ENCODE measurements around the gene EP400.
A peak's percentile ranks its signal among the peaks of the same experiment; 100 is the strongest.

The EP400 gene

GRCh38 chr12:131928711-131929580 is 20.8 kb upstream of the EP400 start, which contains the start of gene PUS1:
PUS1 (plus strand) TSS chr12:131929276; CDS start chr12:131929723, 447 bp downstream.
- peak within 1 kb of the TSS; percentile 87 to 93 for H3K4me3 ChIP-seq (ENCODE audit: low read length in 2 of 2)
- peak within 1 kb of the TSS; percentile 100 for H2AFZ ChIP-seq (ENCODE audit: low read length)
- no peak within 1 kb of the TSS for H2BK5ac ChIP-seq (ENCODE audit: low read length)
- H4K8ac ChIP-seq (ENCODE audit: low read depth, low read length), result peak within 1 kb of the TSS; percentile 65
- H3K79me1 ChIP-seq (ENCODE audit: low read depth, low read length), result peaks cover 9% of the 10 kb centered on the region
- no peak within 1 kb of the TSS for H3K4ac ChIP-seq (ENCODE audit: low read length)
- H2BK12ac ChIP-seq (ENCODE audit: low read length), result no peak within 1 kb of the TSS
- H3K27ac ChIP-seq (replicated peaks; ENCODE audit: low read length), result peak within 1 kb of the TSS; percentile 68
- H3K36me3 ChIP-seq (replicated peaks in 1 of 2; ENCODE audit: control insufficient read depth in 2 of 2, insufficient read depth in 2 of 2, low read length in 2 of 2), result peaks cover 20 to 37% of the 10 kb centered on the region in 2 donors
- H3K27me3 ChIP-seq (ENCODE audit: control insufficient read depth in 3 of 3, insufficient read depth in 3 of 3, low read depth in 1 of 3, low read length in 3 of 3), result peaks cover 0 to 5% (median 0%) of the 10 kb centered on the region in 3 experiments
- no peak within 1 kb of the TSS for H2BK120ac ChIP-seq (ENCODE audit: low read depth, low read length)
- peak; percentile 92 for DNase-seq (ENCODE audit: low spot score)
- peak within 1 kb of the TSS; percentile 67 for H2BK15ac ChIP-seq (ENCODE audit: low read length)
- H3K9me3 ChIP-seq (replicated peaks in 1 of 2; ENCODE audit: control insufficient read depth in 2 of 2, insufficient read depth in 1 of 2, low read depth in 1 of 2, low read length in 2 of 2), result peaks cover 3 to 5% of the 10 kb centered on the region in 2 donors
- H3K4me2 ChIP-seq (ENCODE audit: insufficient read depth, low read length, poor library complexity, severe bottlenecking), result peak within 1 kb of the TSS; percentile 94
- H3K4me1 ChIP-seq (ENCODE audit: control insufficient read depth in 2 of 2, insufficient read depth in 1 of 2, low read depth in 1 of 2, low read length in 2 of 2), result peaks cover 5% of the 10 kb centered on the region in 2 donors
- no peak within 1 kb of the TSS for H4K91ac ChIP-seq (ENCODE audit: low read depth, low read length, poor library complexity)
- peak within 1 kb of the TSS; percentile 91 for H3K9ac ChIP-seq (ENCODE audit: low read depth, low read length, poor library complexity)
- peak within 1 kb of the TSS; percentile 76 for H3K18ac ChIP-seq (ENCODE audit: low read length)
- peak within 1 kb of the TSS; percentile 88 for H2AK5ac ChIP-seq (ENCODE audit: low read depth, low read length)
- WGBS, 2 donors (ENCODE audit: extremely low coverage in 2 of 2, insufficient read length in 2 of 2, insufficient replicate concordance in 1 of 2), result no CpG with 5 or more reads among the region's 84 CpGs
- peak within 1 kb of the TSS; percentile 95 for H3K23ac ChIP-seq (ENCODE audit: low read depth, low read length, poor library complexity)
- peak within 1 kb of the TSS; percentile 71 for H3K14ac ChIP-seq (ENCODE audit: low read length)

DNA sequence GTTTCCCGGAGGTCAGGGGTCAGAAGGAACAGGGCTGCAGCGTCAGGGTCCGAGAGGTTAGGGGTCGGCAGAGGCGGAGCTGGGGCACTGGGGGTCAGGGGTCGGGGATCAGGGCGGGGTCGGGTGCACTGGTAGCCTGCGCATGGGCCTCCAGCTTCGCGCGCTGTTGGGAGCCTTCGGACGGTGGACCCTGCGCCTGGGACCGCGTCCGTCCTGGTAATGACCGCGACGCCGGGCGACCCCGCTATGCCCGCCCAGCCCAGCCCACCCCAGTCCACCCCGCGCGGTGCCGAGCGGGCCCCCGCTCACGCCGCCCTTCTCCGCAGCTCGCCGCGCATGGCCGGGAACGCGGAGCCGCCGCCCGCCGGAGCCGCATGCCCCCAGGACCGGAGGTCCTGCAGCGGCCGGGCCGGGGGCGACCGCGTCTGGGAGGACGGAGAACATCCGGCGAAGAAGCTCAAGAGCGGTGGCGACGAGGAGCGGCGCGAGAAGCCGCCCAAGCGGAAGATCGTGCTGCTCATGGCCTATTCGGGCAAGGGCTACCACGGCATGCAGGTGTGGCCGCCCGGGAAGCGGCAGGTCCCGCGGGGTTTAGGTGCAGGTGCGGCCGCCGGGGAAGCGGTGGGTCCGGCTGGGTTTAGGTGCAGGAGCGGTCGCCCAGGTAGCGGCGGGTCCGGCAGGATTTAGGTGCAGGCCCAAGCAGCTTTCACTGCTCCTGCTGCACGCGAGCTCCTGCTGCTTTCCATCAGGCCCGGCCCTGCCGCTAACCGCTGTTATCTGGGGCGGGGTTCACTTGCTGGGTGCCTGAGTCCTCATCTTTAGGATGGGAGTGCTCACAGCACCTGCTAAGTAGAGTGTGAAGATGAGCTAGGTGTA is 19.9 kb upstream of the EP400 start:
- Histone ChIP-seq H2AFZ (ENCODE audit: low read length) (peak overlapping the region; percentile 88), H3K4me1 (ENCODE audit: control insufficient read depth in 2 of 2, insufficient read depth in 1 of 2, low read depth in 1 of 2, low read length in 2 of 2) (peaks cover 5% of the 10 kb centered on the region in 2 donors), H4K91ac (ENCODE audit: low read depth, low read length, poor library complexity) (no peak overlapping the region), H3K36me3 (replicated peaks in 1 of 2; ENCODE audit: control insufficient read depth in 2 of 2, insufficient read depth in 2 of 2, low read length in 2 of 2) (peaks cover 23 to 46% of the 10 kb centered on the region in 2 donors), H2BK120ac (ENCODE audit: low read depth, low read length) (no peak overlapping the region), H3K23ac (ENCODE audit: low read depth, low read length, poor library complexity) (peak overlapping the region; percentile 73), H3K14ac (ENCODE audit: low read length) (peak overlapping the region; percentile 71), H4K8ac (ENCODE audit: low read depth, low read length) (peak overlapping the region; percentile 65), H3K9me3 (replicated peaks in 1 of 2; ENCODE audit: control insufficient read depth in 2 of 2, insufficient read depth in 1 of 2, low read depth in 1 of 2, low read length in 2 of 2) (peaks cover 3 to 5% of the 10 kb centered on the region in 2 donors), H3K4me3 (ENCODE audit: low read length in 2 of 2) (peak overlapping the region; percentile 85 to 87), H2AK5ac (ENCODE audit: low read depth, low read length) (peak overlapping the region; percentile 88), H3K79me1 (ENCODE audit: low read depth, low read length) (peaks cover 9% of the 10 kb centered on the region), H3K18ac (ENCODE audit: low read length) (peak overlapping the region; percentile 57), H3K4me2 (ENCODE audit: insufficient read depth, low read length, poor library complexity, severe bottlenecking) (peak overlapping the region; percentile 94), H2BK5ac (ENCODE audit: low read length) (no peak overlapping the region), H3K27ac (replicated peaks; ENCODE audit: low read length) (peak overlapping the region; percentile 68), H3K4ac (ENCODE audit: low read length) (no peak overlapping the region), H2BK12ac (ENCODE audit: low read length) (no peak overlapping the region), H3K27me3 (ENCODE audit: control insufficient read depth in 3 of 3, insufficient read depth in 3 of 3, low read depth in 1 of 3, low read length in 3 of 3) (peaks cover 0 to 5% (median 0%) of the 10 kb centered on the region in 3 experiments), H3K9ac (ENCODE audit: low read depth, low read length, poor library complexity) (peak overlapping the region; percentile 91), H2BK15ac (ENCODE audit: low read length) (peak overlapping the region; percentile 67)
- WGBS, 2 donors (ENCODE audit: extremely low coverage in 2 of 2, insufficient read length in 2 of 2, insufficient replicate concordance in 1 of 2), result no CpG with 5 or more reads among the region's 87 CpGs
- DNase-seq (ENCODE audit: low spot score), result no peak

DNA sequence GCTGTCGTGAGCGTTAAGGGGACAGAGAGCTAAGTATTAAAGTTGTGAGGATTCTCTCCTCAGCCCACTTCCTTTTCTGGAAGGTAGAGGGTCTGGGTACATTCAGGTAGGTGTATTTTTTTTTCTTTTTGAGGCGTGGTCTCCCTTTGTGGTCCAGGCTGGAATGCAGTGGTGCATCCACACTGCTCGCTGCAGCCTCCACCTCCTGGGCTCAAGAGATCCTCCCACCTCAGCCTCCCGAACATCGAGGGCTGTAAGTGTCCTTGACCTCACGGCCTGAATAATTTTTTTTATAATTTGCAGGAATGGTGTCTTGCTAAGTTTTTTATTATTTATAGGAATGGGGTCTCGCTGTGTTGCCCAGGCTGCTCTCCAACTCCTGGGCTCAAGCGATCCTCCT is 19.2 kb upstream of the EP400 start:
- Histone ChIP-seq H4K91ac (ENCODE audit: low read depth, low read length, poor library complexity) (no peak overlapping the region), H2BK12ac (ENCODE audit: low read length) (no peak overlapping the region), H3K79me1 (ENCODE audit: low read depth, low read length) (peaks cover 9% of the 10 kb centered on the region), H3K4me2 (ENCODE audit: insufficient read depth, low read length, poor library complexity, severe bottlenecking) (peak overlapping the region; percentile 94), H2BK120ac (ENCODE audit: low read depth, low read length) (no peak overlapping the region), H3K4ac (ENCODE audit: low read length) (no peak overlapping the region), H3K4me3 (ENCODE audit: low read length in 2 of 2) (peak overlapping the region; percentile 85 to 87), H3K27me3 (ENCODE audit: control insufficient read depth in 3 of 3, insufficient read depth in 3 of 3, low read depth in 1 of 3, low read length in 3 of 3) (peaks cover 0 to 5% (median 0%) of the 10 kb centered on the region in 3 experiments), H3K23ac (ENCODE audit: low read depth, low read length, poor library complexity) (peak overlapping the region; percentile 73), H3K27ac (replicated peaks; ENCODE audit: low read length) (no peak overlapping the region), H2AK5ac (ENCODE audit: low read depth, low read length) (no peak overlapping the region), H3K4me1 (ENCODE audit: control insufficient read depth in 2 of 2, insufficient read depth in 1 of 2, low read depth in 1 of 2, low read length in 2 of 2) (peaks cover 5% of the 10 kb centered on the region in 2 donors), H3K36me3 (replicated peaks in 1 of 2; ENCODE audit: control insufficient read depth in 2 of 2, insufficient read depth in 2 of 2, low read length in 2 of 2) (peaks cover 23 to 53% of the 10 kb centered on the region in 2 donors), H2BK15ac (ENCODE audit: low read length) (peak overlapping the region; percentile 67), H2BK5ac (ENCODE audit: low read length) (peak overlapping the region; percentile 24), H3K9ac (ENCODE audit: low read depth, low read length, poor library complexity) (peak overlapping the region; percentile 91), H2AFZ (ENCODE audit: low read length) (peak overlapping the region; percentile 88), H3K9me3 (replicated peaks in 1 of 2; ENCODE audit: control insufficient read depth in 2 of 2, insufficient read depth in 1 of 2, low read depth in 1 of 2, low read length in 2 of 2) (peaks cover 3 to 5% of the 10 kb centered on the region in 2 donors), H3K18ac (ENCODE audit: low read length) (no peak overlapping the region), H4K8ac (ENCODE audit: low read depth, low read length) (no peak overlapping the region), H3K14ac (ENCODE audit: low read length) (no peak overlapping the region)
- no peak for DNase-seq (ENCODE audit: low spot score)
- WGBS, 2 donors (ENCODE audit: extremely low coverage in 2 of 2, insufficient read length in 2 of 2, insufficient replicate concordance in 1 of 2), result no CpG with 5 or more reads among the region's 9 CpGs
